Endothelial cell of umbilical vein (primary cell): Measurements from ENCODE around the gene MACROH2A2. TPM values are rescaled to one million over a fixed set of nuclear protein-coding genes. Genes with fewer than 3 reads are reported as not detected.

ENCODE experiments used
- BruUV-seq: library from RNA; stranded (reverse); fragments of 400-500 nt; replicated peaks from 2 replicates; lab custom pipeline; 2021; lab: Mats Ljungman, UMichigan
- CTCF ChIA-PET: fragments of 300-600, 350-600 bp; sonication (Branson Sonifier 250); formaldehyde crosslinking; loops from one replicate; lab custom pipeline; 2021; ENCODE audit warnings: antibody characterized with exemption, inconsistent platforms; lab: Charles Lee
- POLR2A ChIA-PET: fragments of 300-600, 350-600 bp; sonication (Branson Sonifier 250); formaldehyde crosslinking; loops from one replicate; lab custom pipeline; 2021; ENCODE audit warnings: antibody characterized with exemption, inconsistent platforms; lab: Charles Lee
- DNase-seq: peaks from one replicate; pipeline ENCODE4 v3.0.0-alpha.2; 2011; ENCODE audit warnings: low read depth, low spot score
- FAIRE-seq: peaks from 2 replicates; lab custom pipeline; 2011; peaks lifted over from hg19 to GRCh38; lab: Jason Lieb, UNC
- H2AFZ ChIP-seq: 2 replicates; pipeline ENCODE4 v1.6.0; 2012; ENCODE audit warnings: low read depth, low read length, control low read depth, inconsistent platforms
- H3K27ac ChIP-seq: 2 replicates; pipeline ENCODE4 v1.5.1; 2011; ENCODE audit warnings: low read depth, mild to moderate bottlenecking, control low read depth, low read length, moderate library complexity; ENCODE audit not compliant: insufficient read depth
- H3K27me3 ChIP-seq, 2 experiments: 2 replicates each; pipeline versions ENCODE4 v1.6.0 to v1.6.1; 2011; ENCODE audit warnings: low read length in 2 of 2, mixed read lengths in 1 of 2; ENCODE audit not compliant: control insufficient read depth in 2 of 2, insufficient read depth in 2 of 2
- H3K36me3 ChIP-seq, 2 experiments: 2 replicates in 1 of 2; 3 replicates in 1 of 2; pipeline ENCODE4 v1.5.1; 2011; ENCODE audit warnings: low read length in 2 of 2, mild to moderate bottlenecking in 1 of 2, moderate library complexity in 1 of 2; ENCODE audit not compliant: control insufficient read depth in 2 of 2, insufficient read depth in 2 of 2; ENCODE audit errors: extremely low read depth in 1 of 2
- H3K4me1 ChIP-seq: 3 replicates; pipeline ENCODE4 v1.5.1; 2011; ENCODE audit warnings: mild to moderate bottlenecking, low read length; ENCODE audit not compliant: control insufficient read depth, insufficient read depth; ENCODE audit errors: extremely low read depth
- H3K4me2 ChIP-seq: 2 replicates; pipeline ENCODE4 v1.6.1; 2011; ENCODE audit warnings: low read length, control low read depth, mixed read lengths; ENCODE audit not compliant: insufficient read depth
- H3K4me3 ChIP-seq, 3 experiments: fragments of 200-600 bp in 1 of 3; sonication (generic), shearing (Covaris generic) in 1 of 3; replicated peaks in 1 of 3; 2 replicates each; pipeline ENCODE4 v1.5.1; 2011 to 2016; ENCODE audit warnings: control low read depth in 3 of 3, low read length in 3 of 3, mild to moderate bottlenecking in 2 of 3, inconsistent platforms in 1 of 3, low read depth in 1 of 3, moderate library complexity in 1 of 3; ENCODE audit not compliant: insufficient read depth in 1 of 3
- H3K79me2 ChIP-seq: 2 replicates; pipeline ENCODE4 v1.6.0; 2012; ENCODE audit warnings: low read length, inconsistent platforms; ENCODE audit not compliant: control insufficient read depth, insufficient read depth
- H3K9ac ChIP-seq: replicated peaks from 2 replicates; pipeline ENCODE3; 2011; ENCODE audit warnings: low read length, control low read depth; ENCODE audit not compliant: insufficient read depth; ENCODE audit errors: extremely low read depth
- H3K9me1 ChIP-seq: replicated peaks from 3 replicates; pipeline ENCODE4 v1.6.0; 2011; ENCODE audit warnings: mild to moderate bottlenecking, low read length; ENCODE audit not compliant: control insufficient read depth, insufficient read depth; ENCODE audit errors: extremely low read depth
- H3K9me3 ChIP-seq: replicated peaks from 2 replicates; pipeline ENCODE4 v1.5.1; 2012; ENCODE audit warnings: low read length, inconsistent platforms; ENCODE audit not compliant: control insufficient read depth, insufficient read depth
- H4K20me1 ChIP-seq: replicated peaks from 2 replicates; pipeline ENCODE3; 2011; ENCODE audit warnings: mild to moderate bottlenecking, low read length; ENCODE audit not compliant: control insufficient read depth, insufficient read depth; ENCODE audit errors: extremely low read depth
- CTCF ChIP-seq, 2 donors: IDR thresholded peaks; 1 replicate in 1 of 2; 2 replicates in 1 of 2; pipeline ENCODE4 v1.5.1; 2011; ENCODE audit warnings: low read length in 2 of 2, mild to moderate bottlenecking in 2 of 2, moderate library complexity in 2 of 2, control low read depth in 1 of 2, inconsistent platforms in 1 of 2, low read depth in 1 of 2; ENCODE audit not compliant: insufficient read depth in 1 of 2; ENCODE audit errors: extremely low read depth in 1 of 2
- EZH2 ChIP-seq: IDR thresholded peaks from 2 replicates; pipeline ENCODE4 v1.6.1; 2012; ENCODE audit warnings: borderline replicate concordance, low read depth, mild to moderate bottlenecking, moderate library complexity, low read length, inconsistent platforms; ENCODE audit not compliant: severe bottlenecking
- FOS ChIP-seq: IDR thresholded peaks from 2 replicates; pipeline ENCODE4 v1.6.1; 2011; ENCODE audit warnings: mild to moderate bottlenecking, low read length, moderate library complexity, borderline replicate concordance; ENCODE audit not compliant: insufficient read depth
- GATA2 ChIP-seq: IDR thresholded peaks from 2 replicates; pipeline ENCODE4 v1.7.0; 2011; ENCODE audit warnings: low read depth, mild to moderate bottlenecking, moderate library complexity, mixed read lengths, low read length; ENCODE audit not compliant: insufficient read length, insufficient read depth
- JUN ChIP-seq: IDR thresholded peaks from 2 replicates; pipeline ENCODE4 v1.6.1; 2011; ENCODE audit warnings: borderline replicate concordance, low read depth; ENCODE audit not compliant: insufficient read length, insufficient read depth
- MYC ChIP-seq: IDR thresholded peaks from one replicate; pipeline ENCODE4 v1.6.1; 2011; ENCODE audit warnings: mild to moderate bottlenecking, low read depth, low read length
- POLR2A ChIP-seq: IDR thresholded peaks from 2 replicates; pipeline ENCODE4 v1.6.1; 2012; ENCODE audit warnings: low read depth, mild to moderate bottlenecking, control low read depth, low read length
- POLR2AphosphoS5 ChIP-seq: IDR thresholded peaks from 2 replicates; pipeline ENCODE4 v1.6.1; 2012; ENCODE audit warnings: low read depth, mild to moderate bottlenecking, control low read depth, low read length, moderate library complexity; ENCODE audit not compliant: insufficient read depth
- dilution Hi-C: fragments of 300-500 bp; cut with MboI; formaldehyde crosslinking; loops from one replicate; pipeline ENCODE4 v1.15.0; 2019; ENCODE audit warnings: low sequenced_read_pairs; ENCODE audit not compliant: extremely low pct_ligation_motif_present
- intact Hi-C: fragments of 100-400 bp; cut with micrococcal nuclease; formaldehyde crosslinking; loops from one replicate; pipeline ENCODE4 v1.10.0; 2022
- polyA plus RNA-seq, 4 experiments: library from polyadenylated mRNA; depleted of rRNA in 3 of 4; stranded (reverse) in 3 of 4; unstranded in 1 of 4; fragments of >200 nt; gene quantifications; 2 replicates each; pipeline versions ENCODE4 v1.2.1 to v1.2.3, GENCODE V29; 2011 to 2012; ENCODE audit warnings: missing spikeins in 1 of 4
- total RNA-seq: library from RNA; stranded (reverse); gene quantifications from 2 replicates; pipeline ENCODE4 v1.2.3, GENCODE V29; 2021
- TF ChIP-seq, protein P1 (sequence below): IDR thresholded peaks from 2 replicates; pipeline ENCODE4 v1.6.1; 2011; ENCODE audit not compliant: insufficient read depth, insufficient read length

The MACROH2A2 gene
- total and polyA plus RNA-seq, 2 donors (not counting 3 experiments of a cell fraction or from before 2014, with no cell fraction given), result 0.08 TPM; not detected in 1

- Histone ChIP-seq H3K36me3 (no peaks in the 10 kb centered on the region), H3K4me1 (no peaks in the 10 kb centered on the region), H3K27ac (no peak overlapping the region), H3K9ac (no peak overlapping the region), H3K9me3 (no peaks in the 10 kb centered on the region), H3K9me1 (no peaks in the 10 kb centered on the region), H3K27me3 (peaks cover 6 to 7% of the 10 kb centered on the region in 2 experiments), H2AFZ (no peak overlapping the region), H3K4me3 (no peak overlapping the region), H3K79me2 (no peaks in the 10 kb centered on the region), H3K4me2 (no peak overlapping the region), H4K20me1 (no peaks in the 10 kb centered on the region)
- FAIRE-seq (no peak), DNase-seq (no peak)
- intact Hi-C loops (no loop called here), dilution Hi-C loops (no loop called here)
- TF ChIP-seq POLR2A (no peak), CTCF (IDR thresholded peaks at IDR 0.05; ENCODE audit: extremely low read depth in 1 of 2, insufficient read depth in 1 of 2, low read depth in 1 of 2, low read length in 2 of 2) (no peak), FOS (no peak), POLR2AphosphoS5 (no peak), GATA2 (no peak), EZH2 (no peak), JUN (no peak), MYC (no peak)
- TF ChIP-seq, protein P1, sequence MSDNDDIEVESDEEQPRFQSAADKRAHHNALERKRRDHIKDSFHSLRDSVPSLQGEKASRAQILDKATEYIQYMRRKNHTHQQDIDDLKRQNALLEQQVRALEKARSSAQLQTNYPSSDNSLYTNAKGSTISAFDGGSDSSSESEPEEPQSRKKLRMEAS, result no peak
- no TSS peak for BruUV-seq
- POLR2A ChIA-PET, result no interaction called here
- CTCF ChIA-PET, result interaction anchor here (1.2 to 1.5 kb wide), 2 partner anchors 12 to 37 kb away, joined by 3 read pairs; no protein-coding TSS in a partner anchor
Observed at GRCh38 chr10:70078329-70078728, 25.7 kb downstream of the MACROH2A2 start.
